ENCODE data around the gene ACOT9.
A peak's percentile ranks its signal among the peaks of the same experiment; 100 is the strongest.

Gene ACOT9

GRCh38 chrX:23704673-23705206 is 38.3 kb downstream of the ACOT9 start:
- TF ChIP-seq EP300 (IDR thresholded peaks at IDR 0.05; ENCODE audit: borderline replicate concordance): no peak
- no peak for TF ChIP-seq TAF1 (IDR thresholded peaks at IDR 0.05; ENCODE audit: low read depth)

GRCh38 chrX:23699636-23700194 is 43.4 kb downstream of the ACOT9 start:
- TF ChIP-seq FOXM1 (IDR thresholded peaks at IDR 0.05; ENCODE audit: borderline replicate concordance, low read depth) (no peak), TAF1 (IDR thresholded peaks at IDR 0.05; ENCODE audit: low read depth) (no peak), NFIC (IDR thresholded peaks at IDR 0.05) (no peak), RAD21 (IDR thresholded peaks at IDR 0.05; ENCODE audit: low read depth) (no peak), REST (IDR thresholded peaks at IDR 0.05; ENCODE audit: low read depth) (no peak), CREB1 (IDR thresholded peaks at IDR 0.05; ENCODE audit: low read depth) (no peak), EP300 (IDR thresholded peaks at IDR 0.05; ENCODE audit: borderline replicate concordance) (no peak), TEAD4 (IDR thresholded peaks at IDR 0.05) (no peak), YY1 (IDR thresholded peaks at IDR 0.05; ENCODE audit: low read depth) (no peak), MAX (IDR thresholded peaks at IDR 0.05) (no peak), EGR1 (IDR thresholded peaks at IDR 0.05) (no peak), ZBTB7A (IDR thresholded peaks at IDR 0.05; ENCODE audit: low read depth) (no peak), TCF12 (IDR thresholded peaks at IDR 0.05; ENCODE audit: low read depth) (no peak), USF1 (IDR thresholded peaks at IDR 0.05) (no peak), CEBPB (IDR thresholded peaks at IDR 0.05) (no peak)

- TF ChIP-seq RAD21 (IDR thresholded peaks at IDR 0.05; ENCODE audit: low read depth): peak; percentile 68
- no peak for TF ChIP-seq CREB1 (IDR thresholded peaks at IDR 0.05; ENCODE audit: low read depth)
- TF ChIP-seq MAX (IDR thresholded peaks at IDR 0.05): no peak
Observed at GRCh38 chrX:23694606-23695005, 48.5 kb downstream of the ACOT9 start.

- TF ChIP-seq EGR1 (IDR thresholded peaks at IDR 0.05) (no peak), NFIC (IDR thresholded peaks at IDR 0.05) (no peak), CREB1 (IDR thresholded peaks at IDR 0.05; ENCODE audit: low read depth) (no peak), EP300 (IDR thresholded peaks at IDR 0.05; ENCODE audit: borderline replicate concordance) (no peak), RAD21 (IDR thresholded peaks at IDR 0.05; ENCODE audit: low read depth) (no peak), TAF1 (IDR thresholded peaks at IDR 0.05; ENCODE audit: low read depth) (no peak), TEAD4 (IDR thresholded peaks at IDR 0.05) (no peak), ZBTB7A (IDR thresholded peaks at IDR 0.05; ENCODE audit: low read depth) (no peak), FOXM1 (IDR thresholded peaks at IDR 0.05; ENCODE audit: borderline replicate concordance, low read depth) (no peak), REST (IDR thresholded peaks at IDR 0.05; ENCODE audit: low read depth) (no peak), USF1 (IDR thresholded peaks at IDR 0.05) (no peak), TCF12 (IDR thresholded peaks at IDR 0.05; ENCODE audit: low read depth) (no peak), MAX (IDR thresholded peaks at IDR 0.05) (no peak)
Observed at GRCh38 chrX:23692166-23692565, 50.9 kb downstream of the ACOT9 start.

- TF ChIP-seq CREB1 (IDR thresholded peaks at IDR 0.05; ENCODE audit: low read depth) (no peak), YY1 (IDR thresholded peaks at IDR 0.05; ENCODE audit: low read depth) (no peak), MAX (IDR thresholded peaks at IDR 0.05) (no peak), EP300 (IDR thresholded peaks at IDR 0.05; ENCODE audit: borderline replicate concordance) (no peak), TCF12 (IDR thresholded peaks at IDR 0.05; ENCODE audit: low read depth) (no peak), RAD21 (IDR thresholded peaks at IDR 0.05; ENCODE audit: low read depth) (no peak), FOXM1 (IDR thresholded peaks at IDR 0.05; ENCODE audit: borderline replicate concordance, low read depth) (no peak), EGR1 (IDR thresholded peaks at IDR 0.05) (no peak), CEBPB (IDR thresholded peaks at IDR 0.05) (no peak), TAF1 (IDR thresholded peaks at IDR 0.05; ENCODE audit: low read depth) (no peak), TEAD4 (IDR thresholded peaks at IDR 0.05) (no peak), USF1 (IDR thresholded peaks at IDR 0.05) (no peak), REST (IDR thresholded peaks at IDR 0.05; ENCODE audit: low read depth) (no peak), ZBTB7A (IDR thresholded peaks at IDR 0.05; ENCODE audit: low read depth) (no peak), NFIC (IDR thresholded peaks at IDR 0.05) (no peak)
Observed at GRCh38 chrX:23673108-23673507, 70.0 kb downstream of the ACOT9 start.

Measured in Ishikawa (cell line).